GM23338 (cell line): ENCODE data around the gene TSACC.

Experiments
- CREB1 ChIP-seq: fragments of 250-450 bp; sonication (Bioruptor Pico); IDR thresholded peaks from 2 replicates; pipeline ENCODE4 v1.5.0; 2020; ENCODE audit warnings: low read depth, mild to moderate bottlenecking, moderate library complexity
- CTCF ChIP-seq, 2 experiments: fragments of 200-600 bp in 1 of 2; sonication (generic) in 1 of 2; conservative IDR thresholded peaks; 2 replicates each; pipeline versions ENCODE4 v1.5.1 to v1.6.1; 2016 to 2017; ENCODE audit warnings: antibody characterized with exemption in 2 of 2, low read depth in 2 of 2, mild to moderate bottlenecking in 2 of 2, moderate library complexity in 1 of 2
- ETS1 ChIP-seq: IDR thresholded peaks from 2 replicates; pipeline ENCODE4 v1.6.1; 2016; ENCODE audit warnings: antibody characterized with exemption
- EZH2 ChIP-seq: fragments of 200-600 bp; sonication (generic); IDR thresholded peaks from one replicate; pipeline ENCODE4 v1.8.0; 2017; ENCODE audit warnings: antibody characterized with exemption, mild to moderate bottlenecking, low read depth; ENCODE audit not compliant: unreplicated experiment
- EZH2phosphoT487 ChIP-seq: fragments of 200-600 bp; sonication (generic); IDR thresholded peaks from one replicate; pipeline ENCODE4 v1.8.1; 2018; ENCODE audit warnings: antibody characterized with exemption; ENCODE audit not compliant: unreplicated experiment
- POLR2AphosphoS5 ChIP-seq: IDR thresholded peaks from 2 replicates; pipeline ENCODE4 v1.6.1; 2016; ENCODE audit warnings: antibody characterized with exemption, low read depth
- REST ChIP-seq: IDR thresholded peaks from one replicate; pipeline ENCODE4 v1.6.1; 2018; ENCODE audit warnings: antibody characterized with exemption; ENCODE audit not compliant: unreplicated experiment
- STAT1 ChIP-seq: IDR thresholded peaks from one replicate; pipeline ENCODE4 v1.6.1; 2016; ENCODE audit warnings: antibody characterized with exemption; ENCODE audit not compliant: unreplicated experiment
- ZNF114 ChIP-seq: fragments of 250-450 bp; sonication (Bioruptor Pico); IDR thresholded peaks from 2 replicates; pipeline ENCODE4 v1.5.0; 2020; ENCODE audit warnings: mild to moderate bottlenecking, moderate library complexity
- ZNF462 ChIP-seq: fragments of 250-450 bp; sonication (Bioruptor Pico); IDR thresholded peaks from 2 replicates; pipeline ENCODE4 v1.5.0; 2020; ENCODE audit warnings: mild to moderate bottlenecking, moderate library complexity

- TF ChIP-seq CTCF (conservative IDR thresholded peaks at IDR 0.05; ENCODE audit: low read depth in 2 of 2) (no peak), EZH2 (no peak), POLR2AphosphoS5 (no peak), CREB1 (no peak), EZH2phosphoT487 (no peak), STAT1 (no peak), REST (no peak), ETS1 (no peak), ZNF114 (CRISPR knock-in tag) (no peak), ZNF462 (no peak)
Observed at GRCh38 chr1:156378557-156378956, 40.2 kb downstream of the TSACC start.
